ENCODE measurements around the gene MYLK4. TPM values are rescaled to one million over a fixed set of nuclear protein-coding genes. Genes with fewer than 3 reads are reported as not detected.

The MYLK4 gene
- total RNA-seq (2016; rRNA removed; fragmentation: Illumina TruSeq; extraction: Trizol) (0.15 and 0.29 TPM in 2 replicates), polyA plus RNA-seq (2011; rRNA removed) (0.26 and 0.46 TPM in 2 replicates), polyA minus RNA-seq (2011; rRNA and poly(A)+ RNA removed; ENCODE audit: low replicate concordance) (0.10 and 0.33 TPM in 2 replicates), Bru-seq, nascent RNA (percentile 37 among the genes with signal in this experiment), BruChase-seq, experiment 1, labeled RNA remaining after a 6-hour chase (percentile 42 among the genes with signal in this experiment), BruChase-seq, experiment 2, labeled RNA remaining after a 2-hour chase (percentile 49 among the genes with signal in this experiment)
- total RNA-seq (2016; cell fraction: cytosol; rRNA removed; fragmentation: Illumina TruSeq; extraction: Trizol; ENCODE audit: low read depth): 0.09 and 0.10 TPM in 2 replicates
- 0.16 and 0.32 TPM in 2 replicates for total RNA-seq (2016; cell fraction: insoluble cytoplasmic fraction; rRNA removed; fragmentation: Illumina TruSeq; extraction: Trizol)
- 0.03 and 0.10 TPM in 2 replicates for total RNA-seq (2016; cell fraction: membrane; rRNA removed; fragmentation: Illumina TruSeq; extraction: Trizol)
- total RNA-seq (2016; cell fraction: nucleus; rRNA removed; fragmentation: Illumina TruSeq; extraction: Trizol): 0.31 and 0.34 TPM in 2 replicates
- polyA plus RNA-seq (2011; cell fraction: cytosol; rRNA removed): 0.07 and 0.17 TPM in 2 replicates
- polyA plus RNA-seq (2011; cell fraction: nucleus; rRNA removed): 1.3 and 2.2 TPM in 2 replicates
- polyA plus RNA-seq (2012): 0.49 and 0.50 TPM in 2 replicates
- 0.02 TPM in 1 of 2 replicates, not detected in the other for polyA plus RNA-seq (2016; cell fraction: cytosol; fragmentation: Illumina TruSeq; extraction: Trizol; ENCODE audit: low read depth)
- polyA plus RNA-seq (2016; cell fraction: insoluble cytoplasmic fraction; fragmentation: Illumina TruSeq; extraction: Trizol; ENCODE audit: low read depth): 0.11 and 0.14 TPM in 2 replicates
- polyA plus RNA-seq (2016; cell fraction: membrane; fragmentation: Illumina TruSeq; extraction: Trizol; ENCODE audit: low read depth): 0.06 and 0.08 TPM in 2 replicates
- polyA plus RNA-seq (2016; cell fraction: nucleus; fragmentation: Illumina TruSeq; extraction: Trizol; ENCODE audit: insufficient read depth, low read depth): 0.44 and 0.70 TPM in 2 replicates
- 0.09 TPM in 1 of 2 replicates, not detected in the other for polyA minus RNA-seq (2011; cell fraction: cytosol; rRNA and poly(A)+ RNA removed)
- polyA minus RNA-seq (2011; cell fraction: nucleus; rRNA and poly(A)+ RNA removed): 0.64 and 0.87 TPM in 2 replicates
- long read RNA-seq, experiment 1, partial matches to known transcripts: 0 of 1 reads
- long read RNA-seq, experiment 1, other reads (novel, unspliced or antisense): 1 of 1 reads
- long read RNA-seq, experiment 2, partial matches to known transcripts: 0 of 1 reads
- long read RNA-seq, experiment 2, other reads (novel, unspliced or antisense): 1 of 1 reads

DNA sequence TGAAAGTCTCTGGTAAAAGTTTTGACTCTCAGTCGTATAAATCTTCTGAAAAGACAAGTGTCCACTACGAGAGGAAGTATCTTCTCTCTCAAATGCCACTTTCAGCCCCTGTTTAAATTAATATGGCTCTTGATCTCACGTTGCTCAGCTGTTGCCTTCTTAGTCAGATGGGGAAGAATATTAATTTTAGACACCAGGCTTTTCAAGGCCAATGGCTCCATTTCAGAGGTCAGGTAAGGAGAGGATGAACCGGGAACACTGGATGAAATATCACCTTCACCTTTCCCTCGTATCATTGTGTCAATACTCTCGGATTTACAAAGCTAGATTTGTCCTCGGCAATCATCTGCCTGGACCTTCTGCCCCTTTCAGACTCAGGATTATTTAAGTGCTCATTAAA is at the start of gene MYLK4:
Gene MYLK4 (minus strand): TSS at position 91 of the 400 bp plus-strand sequence. CDS start 1,628 bp downstream, outside the sequence.
- H3K4me3 ChIP-seq (replicated peaks in 1 of 3; ENCODE audit: insufficient read depth in 1 of 3, low read depth in 2 of 3, low read length in 3 of 3): no peak within 1 kb of the TSS
- no peak within 1 kb of the TSS for H3K27ac ChIP-seq (ENCODE audit: extremely low read length, insufficient read depth, low read length)
- CTCF ChIA-PET (ENCODE audit: low intra/inter-chr PET ratio, low total read pairs): interaction anchor here (1.8 to 2.8 kb wide), 2 partner anchors 12 to 1155 kb away, joined by 6 to 26 read pairs; no protein-coding TSS in a partner anchor
- no TSS peak for BruUV-seq (replicated peaks)
- H3K4me2 ChIP-seq (ENCODE audit: low read depth, low read length): peak within 1 kb of the TSS; percentile 32; the same call in 1 of the 2 replicates
- no peaks in the 10 kb centered on the region for H4K20me1 ChIP-seq (ENCODE audit: insufficient read depth, low read length)
- DNase-seq (ENCODE audit: low spot score) (no peak), FAIRE-seq (no peak), ATAC-seq (no peak)
- in situ Hi-C loops (cut with HindIII; ENCODE audit: extremely low pct_ligation_motif_present, low pct_unique_long_range_greater_than_20kb): no loop called here
- H3K79me2 ChIP-seq (ENCODE audit: insufficient read depth, low read length): no peaks in the 10 kb centered on the region
- H3K27me3 ChIP-seq (ENCODE audit: control insufficient read depth in 1 of 2, insufficient read depth in 2 of 2, low read length in 2 of 2): peaks cover 2 to 6% of the 10 kb centered on the region in 2 experiments; a peak in 2 of 5 replicates
- POLR2A ChIA-PET: no interaction called here
- no peaks in the 10 kb centered on the region for H3K36me3 ChIP-seq (replicated peaks in 1 of 2; ENCODE audit: control insufficient read depth in 1 of 2, insufficient read depth in 2 of 2, low read length in 2 of 2)
- H2AFZ ChIP-seq (ENCODE audit: low read length): no peak within 1 kb of the TSS
- H3K9me3 ChIP-seq (ENCODE audit: low read length): no peaks in the 10 kb centered on the region
- 17% methylated on average over 7 of the region's 7 CpGs for WGBS (ENCODE audit: low lambda C conversion rate)
- intact Hi-C loops (cut with micrococcal nuclease; ENCODE audit: unreplicated experiment): loop anchor here (1.0 kb wide), 1 partner anchor 13 kb away; no protein-coding TSS in a partner anchor
- H3K4me1 ChIP-seq (ENCODE audit: insufficient read depth, low read length): peaks cover 29% of the 10 kb centered on the region
- no peak within 1 kb of the TSS for H3K9ac ChIP-seq (ENCODE audit: insufficient read depth, low read depth, low read length)
- TF ChIP-seq, protein P1, sequence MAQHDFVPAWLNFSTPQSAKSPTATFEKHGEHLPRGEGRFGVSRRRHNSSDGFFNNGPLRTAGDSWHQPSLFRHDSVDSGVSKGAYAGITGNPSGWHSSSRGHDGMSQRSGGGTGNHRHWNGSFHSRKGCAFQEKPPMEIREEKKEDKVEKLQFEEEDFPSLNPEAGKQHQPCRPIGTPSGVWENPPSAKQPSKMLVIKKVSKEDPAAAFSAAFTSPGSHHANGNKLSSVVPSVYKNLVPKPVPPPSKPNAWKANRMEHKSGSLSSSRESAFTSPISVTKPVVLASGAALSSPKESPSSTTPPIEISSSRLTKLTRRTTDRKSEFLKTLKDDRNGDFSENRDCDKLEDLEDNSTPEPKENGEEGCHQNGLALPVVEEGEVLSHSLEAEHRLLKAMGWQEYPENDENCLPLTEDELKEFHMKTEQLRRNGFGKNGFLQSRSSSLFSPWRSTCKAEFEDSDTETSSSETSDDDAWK (CRISPR knock-in tag; IDR thresholded peaks at IDR 0.05): no peak
- TF ChIP-seq, protein P2, sequence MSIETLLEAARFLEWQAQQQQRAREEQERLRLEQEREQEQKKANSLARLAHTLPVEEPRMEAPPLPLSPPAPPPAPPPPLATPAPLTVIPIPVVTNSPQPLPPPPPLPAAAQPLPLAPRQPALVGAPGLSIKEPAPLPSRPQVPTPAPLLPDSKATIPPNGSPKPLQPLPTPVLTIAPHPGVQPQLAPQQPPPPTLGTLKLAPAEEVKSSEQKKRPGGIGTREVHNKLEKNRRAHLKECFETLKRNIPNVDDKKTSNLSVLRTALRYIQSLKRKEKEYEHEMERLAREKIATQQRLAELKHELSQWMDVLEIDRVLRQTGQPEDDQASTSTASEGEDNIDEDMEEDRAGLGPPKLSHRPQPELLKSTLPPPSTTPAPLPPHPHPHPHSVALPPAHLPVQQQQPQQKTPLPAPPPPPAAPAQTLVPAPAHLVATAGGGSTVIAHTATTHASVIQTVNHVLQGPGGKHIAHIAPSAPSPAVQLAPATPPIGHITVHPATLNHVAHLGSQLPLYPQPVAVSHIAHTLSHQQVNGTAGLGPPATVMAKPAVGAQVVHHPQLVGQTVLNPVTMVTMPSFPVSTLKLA (IDR thresholded peaks at IDR 0.05): no peak
- TF ChIP-seq HNF4A (CRISPR knock-in tag; IDR thresholded peaks at IDR 0.05) (0 out of 2 replicates have a peak, but pooled peaks have one; percentile 10), RXRB (CRISPR knock-in tag; IDR thresholded peaks at IDR 0.05; ENCODE audit: borderline replicate concordance) (peak; percentile 15; the same call in 1 of the 2 replicates), NCOA5 (CRISPR knock-in tag; IDR thresholded peaks at IDR 0.05) (no peak), ZNF629 (CRISPR knock-in tag; conservative IDR thresholded peaks at IDR 0.05) (peak; percentile 92), HDAC1 (CRISPR knock-in tag; IDR thresholded peaks at IDR 0.05) (no peak)
- TF ChIP-seq, protein P3, sequence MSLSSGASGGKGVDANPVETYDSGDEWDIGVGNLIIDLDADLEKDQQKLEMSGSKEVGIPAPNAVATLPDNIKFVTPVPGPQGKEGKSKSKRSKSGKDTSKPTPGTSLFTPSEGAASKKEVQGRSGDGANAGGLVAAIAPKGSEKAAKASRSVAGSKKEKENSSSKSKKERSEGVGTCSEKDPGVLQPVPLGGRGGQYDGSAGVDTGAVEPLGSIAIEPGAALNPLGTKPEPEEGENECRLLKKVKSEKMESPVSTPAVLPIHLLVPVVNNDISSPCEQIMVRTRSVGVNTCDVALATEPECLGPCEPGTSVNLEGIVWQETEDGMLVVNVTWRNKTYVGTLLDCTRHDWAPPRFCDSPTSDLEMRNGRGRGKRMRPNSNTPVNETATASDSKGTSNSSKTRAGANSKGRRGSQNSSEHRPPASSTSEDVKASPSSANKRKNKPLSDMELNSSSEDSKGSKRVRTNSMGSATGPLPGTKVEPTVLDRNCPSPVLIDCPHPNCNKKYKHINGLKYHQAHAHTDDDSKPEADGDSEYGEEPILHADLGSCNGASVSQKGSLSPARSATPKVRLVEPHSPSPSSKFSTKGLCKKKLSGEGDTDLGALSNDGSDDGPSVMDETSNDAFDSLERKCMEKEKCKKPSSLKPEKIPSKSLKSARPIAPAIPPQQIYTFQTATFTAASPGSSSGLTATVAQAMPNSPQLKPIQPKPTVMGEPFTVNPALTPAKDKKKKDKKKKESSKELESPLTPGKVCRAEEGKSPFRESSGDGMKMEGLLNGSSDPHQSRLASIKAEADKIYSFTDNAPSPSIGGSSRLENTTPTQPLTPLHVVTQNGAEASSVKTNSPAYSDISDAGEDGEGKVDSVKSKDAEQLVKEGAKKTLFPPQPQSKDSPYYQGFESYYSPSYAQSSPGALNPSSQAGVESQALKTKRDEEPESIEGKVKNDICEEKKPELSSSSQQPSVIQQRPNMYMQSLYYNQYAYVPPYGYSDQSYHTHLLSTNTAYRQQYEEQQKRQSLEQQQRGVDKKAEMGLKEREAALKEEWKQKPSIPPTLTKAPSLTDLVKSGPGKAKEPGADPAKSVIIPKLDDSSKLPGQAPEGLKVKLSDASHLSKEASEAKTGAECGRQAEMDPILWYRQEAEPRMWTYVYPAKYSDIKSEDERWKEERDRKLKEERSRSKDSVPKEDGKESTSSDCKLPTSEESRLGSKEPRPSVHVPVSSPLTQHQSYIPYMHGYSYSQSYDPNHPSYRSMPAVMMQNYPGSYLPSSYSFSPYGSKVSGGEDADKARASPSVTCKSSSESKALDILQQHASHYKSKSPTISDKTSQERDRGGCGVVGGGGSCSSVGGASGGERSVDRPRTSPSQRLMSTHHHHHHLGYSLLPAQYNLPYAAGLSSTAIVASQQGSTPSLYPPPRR (CRISPR knock-in tag; IDR thresholded peaks at IDR 0.05; ENCODE audit: borderline replicate concordance): no peak
- TF ChIP-seq, protein P4, sequence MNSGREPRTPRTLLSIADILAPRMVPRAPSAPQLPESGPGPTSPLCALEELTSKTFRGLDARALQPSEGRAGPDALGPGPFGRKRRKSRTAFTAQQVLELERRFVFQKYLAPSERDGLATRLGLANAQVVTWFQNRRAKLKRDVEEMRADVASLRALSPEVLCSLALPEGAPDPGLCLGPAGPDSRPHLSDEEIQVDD (CRISPR knock-in tag; IDR thresholded peaks at IDR 0.05; ENCODE audit: borderline replicate concordance): no peak

Measured in HepG2 (cell line).